Glomerular visceral epithelial cell (primary cell): ENCODE results near the gene TESMIN.

ENCODE experiments used
- DNase-seq: peaks from one replicate; pipeline ENCODE4 v3.0.0-alpha.2; 2016; ENCODE audit errors: extremely low spot score

The TESMIN gene

GRCh38 chr11:68660066-68660810 is 91.1 kb downstream of the TESMIN start:
- DNase-seq: no peak

GRCh38 chr11:68659158-68659921 is 92.0 kb downstream of the TESMIN start:
- DNase-seq: peak; percentile 76

GRCh38 chr11:68658661-68659060 is 92.7 kb downstream of the TESMIN start:
- no peak for DNase-seq

- no peak for DNase-seq
Measured at GRCh38 chr11:68658097-68658496, 93.2 kb downstream of the TESMIN start.
